HEK293 (cell line): ENCODE results near the gene VWDE.

ENCODE experiments used
- CTCF ChIA-PET: fragments of 350-600 bp; formaldehyde crosslinking; extraction: SDS; loops from one replicate; lab custom pipeline; 2021; ENCODE audit warnings: antibody characterized with exemption; lab: Yijun Ruan, JAX
- POLR2A ChIA-PET: fragments of 300-600 bp; formaldehyde crosslinking; extraction: SDS; loops from one replicate; lab custom pipeline; 2020; ENCODE audit warnings: antibody characterized with exemption, inconsistent platforms; lab: Yijun Ruan, JAX
- H3K27ac ChIP-seq: fragments of 200-500 bp; sonication (Bioruptor generic); 2 replicates; pipeline ENCODE4 v1.5.1; 2014; ENCODE audit warnings: low read depth, low read length, control low read depth, inconsistent platforms; ENCODE audit errors: extremely low read depth
- H3K36me3 ChIP-seq, 2 experiments: fragments of 200-500 bp in 1 of 2; sonication (Bioruptor generic) in 1 of 2; 1 replicate in 1 of 2; 2 replicates in 1 of 2; pipeline ENCODE4 v1.5.1; 2014 to 2017; ENCODE audit warnings: inconsistent platforms in 2 of 2, low read length in 2 of 2; ENCODE audit not compliant: control insufficient read depth in 2 of 2, insufficient read depth in 1 of 2
- H3K4me1 ChIP-seq: fragments of 200-500 bp; sonication (Bioruptor generic); 2 replicates; pipeline ENCODE4 v1.5.1; 2014; ENCODE audit warnings: mild to moderate bottlenecking, low read length, inconsistent platforms; ENCODE audit not compliant: control insufficient read depth, insufficient read depth
- H3K4me3 ChIP-seq: 2 replicates; pipeline ENCODE4 v1.5.1; 2011; ENCODE audit warnings: low read depth, mild to moderate bottlenecking, control low read depth, low read length, moderate library complexity
- H3K9me3 ChIP-seq: fragments of 200-500 bp; sonication (Bioruptor generic); 2 replicates; pipeline ENCODE4 v1.5.1; 2014; ENCODE audit warnings: low read depth, low read length, inconsistent platforms; ENCODE audit not compliant: control insufficient read depth, insufficient read depth
- SCRT1 ChIP-seq: fragments of 450-650 bp; formaldehyde crosslinking; IDR thresholded peaks from 2 replicates; pipeline ENCODE4 v1.5.1; 2016; ENCODE audit warnings: missing biosample characterization, missing genetic modification characterization, borderline replicate concordance
- SCRT2 ChIP-seq: fragments of 450-650 bp; formaldehyde crosslinking; IDR thresholded peaks from 2 replicates; pipeline ENCODE4 v1.5.1; 2016; ENCODE audit warnings: missing biosample characterization, missing genetic modification characterization
- ZBTB26 ChIP-seq: fragments of 450-650 bp; formaldehyde crosslinking; optimal IDR thresholded peaks from 2 replicates; pipeline ENCODE3; 2016; ENCODE audit warnings: missing biosample characterization, mild to moderate bottlenecking, missing genetic modification characterization
- ZIC2 ChIP-seq: fragments of 450-650 bp; formaldehyde crosslinking; IDR thresholded peaks from 2 replicates; pipeline ENCODE4 v1.5.1; 2016; ENCODE audit warnings: missing biosample characterization, missing genetic modification characterization
- ZNF266 ChIP-seq: fragments of 450-650 bp; formaldehyde crosslinking; IDR thresholded peaks from 2 replicates; pipeline ENCODE4 v1.5.1; 2016; ENCODE audit warnings: missing biosample characterization, missing genetic modification characterization, low read depth
- ZNF354C ChIP-seq: fragments of 450-650 bp; formaldehyde crosslinking; IDR thresholded peaks from 2 replicates; pipeline ENCODE4 v1.5.1; 2016; ENCODE audit warnings: missing biosample characterization, missing genetic modification characterization, low read depth, borderline replicate concordance
- ZNF391 ChIP-seq: fragments of 450-650 bp; formaldehyde crosslinking; IDR thresholded peaks from 2 replicates; pipeline ENCODE4 v1.5.1; 2016; ENCODE audit warnings: low read depth, missing biosample characterization, missing genetic modification characterization, borderline replicate concordance
- ZNF544 ChIP-seq: fragments of 450-650 bp; formaldehyde crosslinking; IDR thresholded peaks from 2 replicates; pipeline ENCODE4 v1.5.0; 2017; ENCODE audit warnings: missing biosample characterization, missing genetic modification characterization
- ZNF549 ChIP-seq: fragments of 450-650 bp; IDR thresholded peaks from 2 replicates; pipeline ENCODE4 v1.5.1; 2018; ENCODE audit warnings: missing biosample characterization, missing genetic modification characterization, mild to moderate bottlenecking, inconsistent platforms, moderate library complexity
- ZNF571 ChIP-seq: fragments of 450-650 bp; formaldehyde crosslinking; IDR thresholded peaks from 2 replicates; pipeline ENCODE4 v1.5.0; 2017; ENCODE audit warnings: missing biosample characterization, missing genetic modification characterization
- ZNF585B ChIP-seq: fragments of 450-650 bp; formaldehyde crosslinking; IDR thresholded peaks from 2 replicates; pipeline ENCODE4 v1.5.1; 2016; ENCODE audit warnings: missing biosample characterization, missing genetic modification characterization
- ZNF623 ChIP-seq: fragments of 450-650 bp; formaldehyde crosslinking; IDR thresholded peaks from 2 replicates; pipeline ENCODE4 v1.5.1; 2016; ENCODE audit warnings: missing biosample characterization, missing genetic modification characterization
- TF ChIP-seq, protein P1 (sequence below): fragments of 450-650 bp; formaldehyde crosslinking; IDR thresholded peaks from 2 replicates; pipeline ENCODE4 v1.5.1; 2016; ENCODE audit warnings: missing biosample characterization, missing genetic modification characterization
- TF ChIP-seq, protein P2 (sequence below): IDR thresholded peaks from 2 replicates; pipeline ENCODE4 v1.6.1; 2011; ENCODE audit warnings: mild to moderate bottlenecking, low read depth, low read length, borderline replicate concordance
- TF ChIP-seq, protein P3 (sequence below): fragments of 450-650 bp; formaldehyde crosslinking; IDR thresholded peaks from 2 replicates; pipeline ENCODE4 v1.5.1; 2016; ENCODE audit warnings: missing biosample characterization, missing genetic modification characterization, borderline replicate concordance

Gene VWDE

DNA sequence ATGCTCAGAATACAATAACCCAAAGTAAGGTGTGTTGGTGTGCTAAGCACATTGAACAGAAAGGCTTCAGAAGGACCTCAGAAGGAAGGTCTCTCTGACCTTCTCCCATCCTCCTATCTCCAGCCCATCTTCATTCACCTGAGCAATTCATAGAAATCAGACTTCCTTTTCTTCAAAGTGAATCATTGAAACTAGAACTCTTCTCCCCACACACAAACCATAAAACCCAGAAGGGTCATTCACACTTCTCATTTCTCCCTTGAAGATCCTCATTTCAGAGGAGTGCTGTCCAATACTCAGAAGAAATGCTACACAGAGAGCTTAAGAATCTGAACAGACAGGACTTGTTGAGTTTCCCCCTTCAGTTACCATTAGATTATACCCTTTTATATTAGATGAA lies 89.5 kb downstream of the VWDE start (continued):
- TF ChIP-seq SCRT1 (tag by site-specific recombination) (no peak), ZNF585B (no peak), ZNF623 (tag by site-specific recombination) (no peak), ZNF266 (tag by site-specific recombination) (no peak), SCRT2 (tag by site-specific recombination) (no peak), ZNF549 (tag by site-specific recombination) (no peak), ZNF544 (tag by site-specific recombination) (no peak), ZIC2 (tag by site-specific recombination) (no peak)
- TF ChIP-seq, protein P1, sequence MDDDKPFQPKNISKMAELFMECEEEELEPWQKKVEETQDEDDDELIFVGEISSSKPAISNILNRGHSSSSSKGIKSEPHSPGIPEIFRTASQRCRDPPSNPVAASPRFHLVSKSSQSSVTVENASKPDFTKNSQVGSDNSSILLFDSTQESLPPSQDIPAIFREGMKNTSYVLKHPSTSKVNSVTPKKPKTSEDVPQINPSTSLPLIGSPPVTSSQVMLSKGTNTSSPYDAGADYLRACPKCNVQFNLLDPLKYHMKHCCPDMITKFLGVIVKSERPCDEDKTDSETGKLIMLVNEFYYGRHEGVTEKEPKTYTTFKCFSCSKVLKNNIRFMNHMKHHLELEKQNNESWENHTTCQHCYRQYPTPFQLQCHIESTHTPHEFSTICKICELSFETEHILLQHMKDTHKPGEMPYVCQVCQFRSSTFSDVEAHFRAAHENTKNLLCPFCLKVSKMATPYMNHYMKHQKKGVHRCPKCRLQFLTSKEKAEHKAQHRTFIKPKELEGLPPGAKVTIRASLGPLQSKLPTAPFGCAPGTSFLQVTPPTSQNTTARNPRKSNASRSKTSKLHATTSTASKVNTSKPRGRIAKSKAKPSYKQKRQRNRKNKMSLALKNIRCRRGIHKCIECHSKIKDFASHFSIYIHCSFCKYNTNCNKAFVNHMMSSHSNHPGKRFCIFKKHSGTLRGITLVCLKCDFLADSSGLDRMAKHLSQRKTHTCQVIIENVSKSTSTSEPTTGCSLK: no peak
- TF ChIP-seq, protein P2, sequence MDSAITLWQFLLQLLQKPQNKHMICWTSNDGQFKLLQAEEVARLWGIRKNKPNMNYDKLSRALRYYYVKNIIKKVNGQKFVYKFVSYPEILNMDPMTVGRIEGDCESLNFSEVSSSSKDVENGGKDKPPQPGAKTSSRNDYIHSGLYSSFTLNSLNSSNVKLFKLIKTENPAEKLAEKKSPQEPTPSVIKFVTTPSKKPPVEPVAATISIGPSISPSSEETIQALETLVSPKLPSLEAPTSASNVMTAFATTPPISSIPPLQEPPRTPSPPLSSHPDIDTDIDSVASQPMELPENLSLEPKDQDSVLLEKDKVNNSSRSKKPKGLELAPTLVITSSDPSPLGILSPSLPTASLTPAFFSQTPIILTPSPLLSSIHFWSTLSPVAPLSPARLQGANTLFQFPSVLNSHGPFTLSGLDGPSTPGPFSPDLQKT: no peak

DNA sequence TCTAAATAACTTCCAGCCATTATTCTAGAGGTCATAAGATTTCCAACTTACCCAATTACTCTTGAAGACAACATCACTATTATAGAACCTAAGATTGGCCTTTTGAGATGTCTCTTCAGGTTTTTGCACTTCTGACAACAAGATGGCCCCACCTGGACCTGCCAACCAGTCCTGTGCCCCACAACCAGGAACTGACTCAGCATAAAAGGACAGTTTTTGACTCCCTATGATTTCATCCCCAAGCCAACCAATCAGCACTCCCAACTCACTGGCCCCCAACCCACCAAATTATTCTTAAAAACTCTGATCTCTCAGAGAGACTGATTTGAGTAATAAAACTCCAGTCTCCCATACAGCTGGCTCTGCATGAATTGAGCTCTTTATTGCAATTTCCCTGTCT lies 98.2 kb downstream of the VWDE start:
- POLR2A ChIA-PET: no interaction called here
- H3K9me3 ChIP-seq: no peaks in the 10 kb centered on the region
- no peaks in the 10 kb centered on the region for H3K36me3 ChIP-seq
- no peak overlapping the region for H3K27ac ChIP-seq
- no peaks in the 10 kb centered on the region for H3K4me1 ChIP-seq
- CTCF ChIA-PET: interaction anchor here (0.6 kb wide), 1 partner anchor 49 kb away, joined by 3 read pairs; no protein-coding TSS in a partner anchor
- TF ChIP-seq ZNF391 (no peak), ZNF571 (no peak), ZNF354C (no peak), ZNF266 (tag by site-specific recombination) (no peak), ZBTB26 (tag by site-specific recombination) (no peak)
- TF ChIP-seq, protein P2: no peak
- TF ChIP-seq, protein P3, sequence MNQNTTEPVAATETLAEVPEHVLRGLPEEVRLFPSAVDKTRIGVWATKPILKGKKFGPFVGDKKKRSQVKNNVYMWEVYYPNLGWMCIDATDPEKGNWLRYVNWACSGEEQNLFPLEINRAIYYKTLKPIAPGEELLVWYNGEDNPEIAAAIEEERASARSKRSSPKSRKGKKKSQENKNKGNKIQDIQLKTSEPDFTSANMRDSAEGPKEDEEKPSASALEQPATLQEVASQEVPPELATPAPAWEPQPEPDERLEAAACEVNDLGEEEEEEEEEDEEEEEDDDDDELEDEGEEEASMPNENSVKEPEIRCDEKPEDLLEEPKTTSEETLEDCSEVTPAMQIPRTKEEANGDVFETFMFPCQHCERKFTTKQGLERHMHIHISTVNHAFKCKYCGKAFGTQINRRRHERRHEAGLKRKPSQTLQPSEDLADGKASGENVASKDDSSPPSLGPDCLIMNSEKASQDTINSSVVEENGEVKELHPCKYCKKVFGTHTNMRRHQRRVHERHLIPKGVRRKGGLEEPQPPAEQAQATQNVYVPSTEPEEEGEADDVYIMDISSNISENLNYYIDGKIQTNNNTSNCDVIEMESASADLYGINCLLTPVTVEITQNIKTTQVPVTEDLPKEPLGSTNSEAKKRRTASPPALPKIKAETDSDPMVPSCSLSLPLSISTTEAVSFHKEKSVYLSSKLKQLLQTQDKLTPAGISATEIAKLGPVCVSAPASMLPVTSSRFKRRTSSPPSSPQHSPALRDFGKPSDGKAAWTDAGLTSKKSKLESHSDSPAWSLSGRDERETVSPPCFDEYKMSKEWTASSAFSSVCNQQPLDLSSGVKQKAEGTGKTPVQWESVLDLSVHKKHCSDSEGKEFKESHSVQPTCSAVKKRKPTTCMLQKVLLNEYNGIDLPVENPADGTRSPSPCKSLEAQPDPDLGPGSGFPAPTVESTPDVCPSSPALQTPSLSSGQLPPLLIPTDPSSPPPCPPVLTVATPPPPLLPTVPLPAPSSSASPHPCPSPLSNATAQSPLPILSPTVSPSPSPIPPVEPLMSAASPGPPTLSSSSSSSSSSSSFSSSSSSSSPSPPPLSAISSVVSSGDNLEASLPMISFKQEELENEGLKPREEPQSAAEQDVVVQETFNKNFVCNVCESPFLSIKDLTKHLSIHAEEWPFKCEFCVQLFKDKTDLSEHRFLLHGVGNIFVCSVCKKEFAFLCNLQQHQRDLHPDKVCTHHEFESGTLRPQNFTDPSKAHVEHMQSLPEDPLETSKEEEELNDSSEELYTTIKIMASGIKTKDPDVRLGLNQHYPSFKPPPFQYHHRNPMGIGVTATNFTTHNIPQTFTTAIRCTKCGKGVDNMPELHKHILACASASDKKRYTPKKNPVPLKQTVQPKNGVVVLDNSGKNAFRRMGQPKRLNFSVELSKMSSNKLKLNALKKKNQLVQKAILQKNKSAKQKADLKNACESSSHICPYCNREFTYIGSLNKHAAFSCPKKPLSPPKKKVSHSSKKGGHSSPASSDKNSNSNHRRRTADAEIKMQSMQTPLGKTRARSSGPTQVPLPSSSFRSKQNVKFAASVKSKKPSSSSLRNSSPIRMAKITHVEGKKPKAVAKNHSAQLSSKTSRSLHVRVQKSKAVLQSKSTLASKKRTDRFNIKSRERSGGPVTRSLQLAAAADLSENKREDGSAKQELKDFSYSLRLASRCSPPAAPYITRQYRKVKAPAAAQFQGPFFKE (tag by site-specific recombination): no peak
- no peak overlapping the region for H3K4me3 ChIP-seq
